HG03135 (cell line): Measurements from ENCODE around the gene STX18.

Experiments used
- ATAC-seq: cut with Tn5 transposase; IDR thresholded peaks from one replicate; pipeline ENCODE4 v1.9.1; 2021; ENCODE audit warnings: mild to moderate bottlenecking, moderate library complexity; ENCODE audit not compliant: unreplicated experiment

STX18 gene

GRCh38 chr4:4406455-4407298 is 135.2 kb downstream of the STX18 start:
- ATAC-seq: no peak

DNA sequence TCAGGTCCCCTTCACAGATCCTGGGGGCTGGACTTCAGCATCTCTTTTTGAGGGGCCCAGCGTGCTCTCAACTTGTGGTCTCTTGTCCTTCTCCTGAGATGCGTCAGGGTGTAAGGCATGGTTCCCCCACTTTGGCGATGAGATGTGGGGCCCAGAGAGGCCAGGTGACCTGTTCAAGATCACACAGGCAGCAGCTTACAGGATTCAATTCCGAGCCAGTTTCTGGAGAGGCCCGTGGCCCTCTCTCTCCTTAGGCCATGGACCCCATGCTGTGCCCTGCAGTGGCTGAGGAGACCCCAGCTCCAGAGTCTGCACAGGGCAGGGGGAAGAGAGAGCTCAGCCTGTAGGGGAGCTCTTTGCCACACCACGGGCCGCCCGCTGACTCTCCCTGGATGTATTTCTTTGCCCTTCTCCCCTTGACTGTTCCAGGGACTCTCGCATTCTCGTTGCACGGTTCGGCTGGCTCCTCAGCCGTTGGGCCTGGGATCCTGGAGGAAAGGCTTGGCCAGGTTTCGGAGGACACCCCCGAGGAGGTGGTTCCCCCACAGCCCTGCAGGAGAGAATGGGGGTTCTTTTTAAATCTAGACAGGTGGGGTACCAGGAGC is 136.4 kb downstream of the STX18 start:
- no peak for ATAC-seq

DNA sequence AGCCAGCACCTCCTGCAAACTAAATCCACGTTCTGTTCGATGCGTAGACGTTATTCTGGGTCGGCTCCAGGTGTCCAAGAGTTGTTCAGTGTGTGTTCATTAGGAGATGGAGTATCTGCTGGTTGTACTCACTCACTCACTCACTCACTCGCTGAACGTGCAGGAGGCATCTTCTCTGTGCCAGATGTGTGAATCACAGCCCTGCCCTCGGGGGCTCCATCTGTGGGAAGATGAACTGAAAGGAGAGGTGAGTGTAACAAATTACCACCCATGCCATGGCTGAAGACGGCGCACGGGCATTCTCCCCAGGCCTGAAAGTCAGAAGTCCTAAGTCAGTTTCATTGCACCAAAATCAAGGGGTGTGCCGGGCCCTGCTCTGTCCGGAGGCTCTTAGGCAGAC is 138.9 kb downstream of the STX18 start:
- no peak for ATAC-seq

DNA sequence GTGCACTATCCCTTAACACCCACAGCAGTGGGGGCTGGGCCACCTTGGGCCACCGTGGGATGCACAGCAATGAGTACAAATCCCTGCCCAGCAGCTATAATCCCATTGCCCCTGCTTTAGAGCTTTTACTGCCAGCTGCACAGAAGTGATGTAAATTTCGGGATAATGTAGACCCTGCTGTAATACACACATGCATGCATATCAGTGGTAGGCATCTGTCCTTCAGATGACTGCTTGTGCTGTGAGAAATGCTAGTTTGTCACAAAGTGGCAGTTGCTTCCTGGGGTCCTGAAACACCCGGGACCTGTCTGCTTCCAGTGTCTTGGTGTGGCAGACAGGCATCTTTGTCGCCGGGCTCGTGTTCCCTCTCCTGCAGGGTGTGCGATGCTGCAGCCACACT is 140.8 kb downstream of the STX18 start:
- no peak for ATAC-seq

- ATAC-seq: no peak
These were observed 143.4 kb downstream of the STX18 start for GRCh38 chr4:4398430-4398829.

- ATAC-seq: no peak
These were observed 144.4 kb downstream of the STX18 start for GRCh38 chr4:4397441-4397819.

- no peak for ATAC-seq
These were observed 145.0 kb downstream of the STX18 start for GRCh38 chr4:4396628-4397440.

DNA sequence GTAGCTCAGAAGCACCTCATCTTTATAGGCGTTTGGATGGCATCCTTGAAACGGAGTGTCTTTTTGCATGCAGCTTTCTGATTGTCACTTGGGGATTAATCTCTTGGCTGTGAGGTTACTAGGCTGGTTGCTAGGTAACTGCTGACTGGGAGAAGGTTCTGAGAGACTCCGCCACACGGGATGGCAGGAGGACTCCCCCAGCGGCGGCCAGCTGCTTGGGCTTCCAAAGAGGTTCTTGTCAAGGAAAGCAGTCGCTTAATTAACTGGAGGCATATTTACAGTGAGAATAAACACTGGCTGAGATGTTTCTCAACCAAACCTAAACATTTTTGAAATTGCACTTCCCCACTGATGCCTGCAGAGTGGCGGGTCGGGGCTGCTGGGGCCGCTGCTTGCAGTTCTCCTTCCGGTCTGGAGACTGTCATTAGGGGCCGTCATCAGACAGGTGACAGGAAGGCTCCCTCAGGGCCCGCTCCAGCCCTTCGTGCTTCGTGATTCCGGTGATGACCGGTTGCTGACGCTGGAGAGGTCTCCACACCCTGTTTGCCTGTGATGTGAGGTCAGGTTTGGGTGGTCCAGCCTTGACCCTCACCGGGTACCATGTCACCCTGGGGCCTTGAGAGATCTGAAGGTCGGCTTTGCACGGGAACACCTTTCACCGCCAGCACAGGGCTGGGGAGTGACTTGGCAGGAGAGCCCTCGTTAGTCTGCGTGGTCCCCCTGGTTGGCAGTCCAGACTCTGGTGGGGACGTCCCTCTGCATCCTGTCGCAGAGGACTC is 145.8 kb downstream of the STX18 start:
- ATAC-seq: no peak

DNA sequence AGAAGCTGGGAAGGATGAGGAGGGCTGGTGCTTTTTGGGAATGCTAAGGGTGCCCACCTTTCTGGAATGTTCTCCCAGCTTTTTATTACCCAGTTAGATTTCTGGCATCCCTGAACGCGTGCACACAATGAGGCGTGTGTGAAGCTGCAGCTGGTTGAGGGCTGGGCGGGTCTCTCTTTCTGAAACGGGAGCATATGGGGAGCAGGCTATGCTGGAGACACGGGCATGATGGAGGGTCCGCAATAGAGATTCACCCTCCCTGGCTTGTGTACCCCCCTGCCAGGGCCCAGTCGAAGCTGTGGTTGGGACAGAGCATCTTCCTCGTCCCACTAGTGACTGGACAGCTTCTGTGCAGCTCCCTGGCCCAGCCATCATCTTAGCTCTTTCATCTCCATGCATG is 146.5 kb downstream of the STX18 start:
- ATAC-seq: no peak

- no peak for ATAC-seq
These were observed 147.2 kb downstream of the STX18 start for GRCh38 chr4:4394644-4395043.

- no peak for ATAC-seq
These were observed 149.2 kb downstream of the STX18 start for GRCh38 chr4:4392501-4393183.

GRCh38 chr4:4391866-4392265 is 150.0 kb downstream of the STX18 start:
- no peak for ATAC-seq

DNA sequence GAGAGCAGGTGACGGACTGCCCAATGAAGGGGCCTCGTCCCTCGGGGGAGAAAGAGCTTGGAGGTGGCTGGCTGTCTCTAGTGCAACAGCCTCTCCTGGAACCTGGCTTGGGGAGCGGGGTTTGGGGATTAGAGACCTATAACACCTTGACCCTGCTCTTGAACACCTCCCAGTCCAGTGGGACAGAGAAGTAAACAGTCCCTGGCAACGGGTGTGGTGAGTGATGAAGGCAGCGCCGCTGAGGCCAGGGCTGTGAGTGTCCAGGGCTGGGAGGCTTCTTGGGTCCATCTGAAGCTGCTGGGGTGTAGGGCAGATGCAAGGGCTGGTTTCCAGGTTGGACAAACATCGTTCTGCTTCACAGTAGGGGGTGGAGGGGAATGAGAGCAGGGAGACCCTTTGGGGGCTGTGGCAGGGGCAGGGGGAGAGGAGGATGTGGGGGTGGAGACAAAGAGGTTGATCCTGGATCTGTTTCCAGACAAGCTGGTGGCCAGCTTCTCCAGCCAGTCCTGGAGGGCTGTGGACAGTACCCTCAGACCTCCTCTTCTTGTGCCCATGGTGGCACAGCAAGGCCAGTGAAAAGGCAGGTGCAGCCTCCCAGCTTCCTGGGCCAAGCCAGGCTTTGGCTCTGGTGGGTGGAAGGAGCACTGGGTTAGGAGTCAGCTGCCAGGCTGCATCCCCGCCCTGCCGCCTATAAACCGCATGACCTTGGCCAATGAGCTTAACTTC is 151.2 kb downstream of the STX18 start:
- ATAC-seq: no peak

DNA sequence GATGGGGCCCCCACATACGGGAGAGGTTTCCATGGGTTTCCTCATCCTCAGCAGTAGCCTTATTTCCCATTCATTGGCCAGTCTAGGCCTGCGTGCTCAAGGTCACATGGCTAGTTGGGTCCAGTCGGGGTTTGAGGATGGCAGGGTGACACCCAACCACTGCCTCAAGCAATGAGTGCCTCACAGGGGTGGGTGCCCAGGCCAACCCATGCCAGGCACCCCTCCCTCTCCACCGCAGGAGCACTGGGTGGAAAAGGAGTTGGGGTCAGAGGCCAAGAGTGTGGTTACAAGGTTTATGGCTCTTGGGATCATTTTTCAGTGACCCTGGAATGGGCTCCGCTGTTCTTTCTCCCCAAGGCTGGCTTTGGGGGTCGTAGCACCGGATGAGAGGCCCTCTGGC is 151.8 kb downstream of the STX18 start:
- ATAC-seq: no peak

GRCh38 chr4:4388836-4389575 is 152.8 kb downstream of the STX18 start:
- ATAC-seq: no peak

DNA sequence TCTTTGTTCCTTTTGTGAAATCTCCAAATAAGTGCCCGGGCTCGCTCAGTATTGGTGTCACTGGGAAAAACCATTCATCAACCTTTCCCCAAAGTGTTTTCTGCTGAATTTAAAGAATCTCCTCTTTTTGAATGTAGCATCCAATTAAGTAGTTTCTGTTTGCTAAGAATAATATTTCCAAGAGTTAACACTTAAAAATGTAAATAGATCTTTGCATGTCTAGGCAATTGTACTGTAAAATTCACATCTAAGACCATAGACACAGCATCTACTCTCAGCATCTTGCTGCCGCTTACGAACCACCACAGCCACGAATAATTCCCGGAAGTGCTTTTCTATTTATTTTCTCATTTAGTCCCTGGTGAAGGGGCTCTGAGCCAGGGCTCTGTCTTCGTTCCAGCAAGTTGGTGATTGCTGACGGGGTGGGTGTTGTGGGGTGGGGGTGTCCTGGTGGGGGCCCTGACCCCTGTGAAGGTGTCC is 153.5 kb downstream of the STX18 start:
- ATAC-seq: no peak

DNA sequence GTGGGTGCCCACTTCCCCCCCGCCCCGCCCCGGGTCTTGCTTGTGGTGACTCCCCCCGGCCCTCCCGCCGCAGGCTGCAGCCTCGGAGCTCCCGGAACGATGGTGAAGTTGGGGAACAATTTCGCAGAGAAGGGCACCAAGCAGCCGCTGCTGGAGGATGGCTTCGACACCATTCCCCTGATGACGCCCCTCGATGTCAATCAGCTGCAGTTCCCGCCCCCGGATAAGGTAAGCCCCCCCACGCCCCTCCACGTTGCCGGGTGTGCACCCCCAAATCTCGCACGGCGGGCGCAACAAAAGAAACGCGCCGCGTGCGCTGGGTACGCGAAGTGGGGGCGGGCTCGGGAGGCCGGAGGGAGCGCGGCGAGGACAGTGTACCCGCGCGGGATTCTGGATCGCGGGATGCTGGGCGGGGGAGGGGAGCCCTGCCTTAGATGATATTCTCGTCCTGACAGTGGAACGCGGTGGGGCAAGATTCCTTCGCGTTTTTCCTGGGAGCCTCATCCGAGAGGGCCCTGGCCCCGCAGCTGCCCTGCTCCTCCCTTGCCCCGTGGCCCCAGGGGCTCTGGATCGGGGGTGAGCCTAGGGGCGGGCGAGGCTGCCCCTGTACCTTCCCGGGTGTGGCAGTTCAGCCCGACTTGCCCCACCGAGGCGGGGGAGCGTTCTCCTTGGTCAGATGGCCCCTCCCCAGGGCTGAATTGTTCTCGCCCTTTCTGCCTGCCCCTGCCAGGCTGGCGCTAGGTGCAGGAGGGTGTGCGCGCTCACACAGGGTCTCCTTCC is 154.1 kb downstream of the STX18 start:
- ATAC-seq: no peak

DNA sequence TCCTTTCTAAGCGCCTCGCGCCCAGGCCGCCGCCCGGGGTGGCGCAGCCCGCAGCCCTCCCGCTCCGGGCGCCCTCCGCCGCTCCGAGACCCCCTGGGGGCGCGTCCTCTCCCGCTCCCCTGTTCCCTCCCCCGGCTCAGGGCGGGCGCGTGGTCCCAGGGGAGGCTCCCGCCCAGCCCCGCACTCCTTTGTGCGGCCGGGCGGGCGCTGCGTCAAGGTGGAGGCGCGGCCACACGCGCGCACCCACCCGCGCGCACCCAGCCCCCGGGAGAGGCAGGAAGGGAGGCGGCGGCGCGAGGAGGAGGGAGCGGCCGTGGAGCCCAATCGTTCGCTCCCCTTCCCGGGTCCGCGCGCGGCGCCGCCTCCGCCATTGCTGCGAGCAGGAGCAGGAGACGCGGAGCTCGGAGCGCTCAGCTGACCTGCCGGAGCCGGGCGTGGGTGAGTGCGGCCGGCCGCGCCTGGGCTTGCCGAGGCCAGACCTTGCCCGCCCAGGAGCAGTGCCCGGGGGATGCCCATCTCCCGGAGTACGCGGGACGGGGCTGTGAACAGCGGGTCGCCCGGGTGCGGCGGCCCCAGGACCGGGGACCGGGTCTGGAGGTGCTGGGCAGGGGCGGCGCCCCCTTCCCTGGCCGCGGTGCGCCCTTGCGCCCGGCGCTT is 155.0 kb downstream of the STX18 start, which contains the start of gene NSG1:
Gene NSG1, plus strand, starts transcription at position 367 of the 657 bp plus-strand sequence. CDS start 528 bp downstream, outside the sequence.
- no peak for ATAC-seq
